ENCODE results near the gene ASAP3.

ASAP3 gene

DNA sequence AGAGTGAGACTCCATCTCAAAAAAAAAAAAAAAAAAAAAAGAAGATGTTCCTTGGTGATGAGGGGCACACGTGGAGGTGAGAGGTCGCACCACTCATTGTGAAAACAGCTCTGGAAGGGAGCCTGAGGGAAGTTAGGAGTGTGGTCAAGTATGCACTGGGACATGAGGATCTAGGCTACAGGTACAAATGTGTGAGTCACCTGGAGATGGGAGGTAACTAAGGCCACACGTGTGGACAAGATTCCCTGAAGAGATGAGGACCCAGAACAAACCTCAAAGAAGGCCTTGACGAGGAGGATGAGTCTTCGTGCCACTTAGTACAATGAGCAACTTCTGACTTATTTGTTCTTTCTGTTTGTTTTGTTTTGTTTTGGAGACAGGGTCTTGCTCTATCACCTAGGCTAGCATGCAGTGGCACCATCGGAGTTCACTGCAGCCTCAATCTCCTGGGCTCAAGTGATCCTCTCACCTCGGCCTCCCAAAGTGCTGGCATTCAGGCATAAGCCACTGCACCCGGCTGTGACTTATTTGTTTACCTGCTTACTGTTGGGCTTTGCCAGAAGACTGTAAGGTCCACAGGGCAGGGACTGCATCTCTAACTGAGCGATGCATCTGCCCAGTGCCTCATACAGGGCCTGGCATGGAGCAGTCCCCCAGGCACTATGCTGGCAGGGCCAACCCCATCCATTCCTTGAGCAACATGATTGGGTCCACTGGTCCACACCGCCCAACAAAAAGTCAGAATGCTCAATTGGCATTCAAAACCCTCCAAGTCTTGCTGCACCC lies 6.4 kb downstream of the ASAP3 start:
- DNase-seq (ENCODE audit: low read depth in 2 of 2) = no peak

GRCh38 chr1:23475641-23476040 lies 8.3 kb downstream of the ASAP3 start:
- DNase-seq (ENCODE audit: low read depth in 2 of 2) = no peak

GRCh38 chr1:23475134-23475628 lies 8.8 kb downstream of the ASAP3 start:
- DNase-seq (ENCODE audit: low read depth in 2 of 2) = no peak

DNA sequence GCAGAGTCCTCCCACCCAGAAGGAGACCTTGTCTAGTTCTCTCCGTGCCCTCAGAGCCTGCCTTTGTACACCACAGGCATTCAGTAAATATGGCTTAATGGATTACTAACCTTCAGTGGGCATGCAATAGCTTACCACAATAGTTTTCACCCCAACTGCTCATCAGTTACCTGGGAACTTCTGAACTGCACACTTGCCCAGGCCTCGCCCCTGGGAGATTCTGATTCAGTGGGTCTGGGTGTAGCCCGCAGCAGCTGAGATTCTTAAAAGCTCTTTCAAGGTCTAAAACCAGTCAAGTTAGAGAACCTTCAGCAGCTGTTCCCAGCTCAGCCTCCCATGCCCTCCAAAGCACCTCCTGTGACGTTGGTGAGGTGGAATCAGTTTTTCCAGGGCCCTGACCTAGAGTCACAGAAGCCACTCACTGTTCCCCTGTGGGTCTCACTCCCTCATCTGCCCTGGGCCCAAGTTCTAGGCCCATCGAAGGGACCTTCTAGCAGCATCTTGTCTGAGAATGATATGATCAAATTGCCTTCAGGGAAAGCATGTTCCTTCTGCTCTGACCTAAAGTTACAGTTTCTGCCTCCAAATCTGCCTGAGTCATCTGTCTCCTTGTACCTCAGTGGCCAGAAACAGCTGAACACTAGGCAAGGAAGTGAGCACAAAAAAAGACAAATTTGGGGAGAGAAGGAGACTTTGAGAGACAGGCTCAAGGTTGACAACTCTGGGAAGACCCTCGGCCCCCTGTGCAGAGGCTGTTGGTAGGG lies 10.8 kb downstream of the ASAP3 start:
- no peak for DNase-seq (ENCODE audit: low read depth in 2 of 2)

DNA sequence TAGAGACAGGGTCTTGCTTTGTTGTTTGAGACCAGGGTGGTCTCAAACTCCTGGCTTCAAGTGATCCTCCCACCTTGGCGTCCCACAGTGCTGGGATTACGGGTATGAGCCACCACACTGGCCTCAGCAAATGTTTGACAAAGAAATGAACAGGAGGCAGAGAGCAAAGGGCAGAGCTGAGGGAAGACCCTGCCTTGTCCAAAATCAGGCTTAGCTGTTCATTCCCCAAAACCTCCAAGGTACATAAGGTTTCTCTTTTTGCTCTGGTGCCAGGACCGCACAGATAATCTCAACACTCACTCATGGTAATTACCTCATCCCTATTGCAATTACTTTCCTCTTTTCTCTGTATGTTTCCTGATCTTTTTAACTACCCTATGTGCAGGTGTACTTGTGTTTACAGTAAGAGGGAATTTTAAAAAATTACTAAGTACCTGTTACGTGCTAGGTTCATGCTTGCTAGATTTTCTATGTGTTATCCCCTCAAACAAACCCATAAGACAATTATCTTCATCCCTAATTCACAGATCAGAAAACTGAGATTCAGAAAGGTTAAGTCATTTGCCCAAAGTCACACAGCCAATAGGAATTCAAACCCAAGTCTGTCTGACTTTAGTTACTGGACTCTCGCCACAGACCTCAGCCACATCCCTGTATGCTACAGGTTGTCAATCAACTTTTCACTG lies 11.5 kb downstream of the ASAP3 start:
- no peak for DNase-seq (ENCODE audit: low read depth in 2 of 2)

GRCh38 chr1:23471473-23472075 lies 12.4 kb downstream of the ASAP3 start:
- DNase-seq (ENCODE audit: low read depth in 2 of 2) = no peak

GRCh38 chr1:23470282-23471070 lies 13.5 kb downstream of the ASAP3 start:
- no peak for DNase-seq (ENCODE audit: low read depth in 2 of 2)

GRCh38 chr1:23469372-23469982 lies 14.5 kb downstream of the ASAP3 start:
- DNase-seq (ENCODE audit: low read depth in 2 of 2) = no peak

- no peak for DNase-seq (ENCODE audit: low read depth in 2 of 2)
Measured at GRCh38 chr1:23466423-23466989, 17.5 kb downstream of the ASAP3 start.

GRCh38 chr1:23463286-23463685 lies 20.7 kb downstream of the ASAP3 start:
- DNase-seq (ENCODE audit: low read depth in 2 of 2) = no peak

GRCh38 chr1:23462766-23463165 lies 21.2 kb downstream of the ASAP3 start:
- no peak for DNase-seq (ENCODE audit: low read depth in 2 of 2)

DNA sequence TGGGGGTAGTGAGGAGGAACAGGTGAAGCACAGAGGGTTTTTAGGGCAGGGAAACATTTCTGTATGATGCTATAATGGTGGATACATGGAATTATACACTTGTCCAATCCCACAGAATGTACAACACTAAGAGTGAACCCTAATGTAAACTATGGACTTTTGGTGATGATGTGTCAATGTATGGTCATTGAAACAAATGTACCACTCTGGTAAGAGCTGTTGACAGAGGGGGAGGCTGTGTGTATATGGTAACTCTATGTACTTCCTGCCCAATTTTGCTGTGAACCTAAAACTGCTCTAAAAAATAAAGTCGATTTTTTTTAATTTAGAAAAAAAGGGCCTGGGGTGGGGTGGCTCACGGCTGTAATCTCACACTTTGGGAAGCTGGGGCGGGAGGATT lies 22.9 kb downstream of the ASAP3 start:
- DNase-seq (ENCODE audit: low read depth in 2 of 2) = no peak

DNA sequence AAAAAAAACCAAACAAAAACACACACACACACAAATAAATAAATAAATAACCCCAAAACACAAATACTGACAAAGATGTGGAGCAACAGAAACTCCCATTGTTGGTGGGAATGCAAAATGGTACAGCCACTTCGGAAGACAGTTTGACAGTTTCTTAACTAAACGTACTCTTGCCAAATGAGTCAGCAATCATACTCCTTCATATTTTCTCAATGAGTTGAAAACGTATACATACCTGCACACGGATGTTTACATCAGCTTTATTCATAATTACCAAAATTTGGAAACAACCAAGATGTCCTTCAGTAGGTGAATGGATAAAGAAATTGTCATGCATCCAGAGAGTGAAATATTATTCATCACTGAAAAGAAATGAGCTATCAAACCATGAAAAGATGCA lies 23.5 kb downstream of the ASAP3 start:
- no peak for DNase-seq (ENCODE audit: low read depth in 2 of 2)

GRCh38 chr1:23459338-23459757 lies 24.6 kb downstream of the ASAP3 start:
- no peak for DNase-seq (ENCODE audit: low read depth in 2 of 2)

DNA sequence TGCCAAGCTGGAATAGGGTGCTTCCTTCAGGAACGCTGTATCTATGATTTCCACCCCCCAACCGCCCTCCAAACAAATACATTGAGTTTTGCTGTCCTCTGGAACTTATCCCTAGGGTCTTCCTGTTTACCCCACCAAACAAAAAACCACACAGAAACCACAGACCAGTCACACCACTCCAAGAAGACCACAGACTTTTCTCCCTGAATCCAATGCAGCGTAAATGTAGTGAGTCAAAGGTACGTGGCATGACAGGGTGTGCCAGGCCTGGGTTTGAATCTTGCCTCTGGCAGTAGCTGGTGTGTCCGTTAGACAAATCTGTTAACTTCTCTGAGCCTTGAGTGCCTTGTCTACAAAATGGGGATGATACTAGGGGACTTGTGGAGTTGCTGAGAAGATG lies 27.8 kb downstream of the ASAP3 start:
- DNase-seq (ENCODE audit: low read depth in 2 of 2) = no peak

DNA sequence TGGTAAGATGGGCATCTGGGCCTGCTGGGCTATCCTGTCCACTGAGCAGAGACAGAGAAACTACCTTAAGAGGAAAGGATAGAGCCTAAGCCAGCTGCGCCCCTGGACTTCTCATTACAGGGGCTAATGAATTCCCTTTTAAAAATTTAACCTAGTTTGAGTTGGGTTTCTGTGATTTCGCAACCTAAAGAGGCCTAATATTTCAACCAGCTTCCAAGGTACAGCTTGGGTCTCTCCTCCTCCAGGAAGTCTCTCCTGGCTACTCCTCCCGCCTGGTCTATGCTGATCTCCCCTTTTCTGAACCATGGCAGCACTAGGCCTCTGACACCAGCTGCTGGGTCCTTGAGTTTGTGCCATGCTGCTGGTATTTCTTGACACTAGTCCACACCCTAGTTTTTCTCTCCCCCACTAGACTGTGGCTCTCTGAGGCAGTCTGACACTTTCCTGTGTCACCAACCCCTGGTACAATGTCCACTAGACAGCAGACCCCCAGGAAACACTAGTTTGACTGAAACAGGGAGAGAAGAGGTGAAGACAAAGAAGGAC lies 30.5 kb downstream of the ASAP3 start:
- no peak for DNase-seq (ENCODE audit: low read depth in 2 of 2)

DNA sequence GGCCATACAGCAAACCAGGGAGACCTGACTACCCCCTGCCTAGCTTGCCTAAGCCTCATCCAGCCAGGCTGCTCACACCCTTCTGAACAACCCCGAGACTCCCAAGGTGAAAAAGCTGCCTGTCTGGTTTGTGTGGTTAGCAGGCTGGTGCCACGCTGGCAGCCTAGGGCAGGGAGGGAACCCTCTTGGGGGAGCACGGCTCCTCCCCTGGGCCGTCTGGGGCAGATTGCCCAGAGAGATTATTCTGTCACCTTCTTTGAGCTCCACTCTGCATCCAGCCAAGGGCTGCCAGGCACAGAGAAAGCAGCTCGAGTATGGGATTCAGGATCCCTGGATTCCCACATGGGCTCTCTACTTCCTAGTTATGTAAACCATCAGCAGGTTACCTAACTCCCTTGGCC lies 32.0 kb downstream of the ASAP3 start:
- no peak for DNase-seq (ENCODE audit: low read depth in 2 of 2)

DNA sequence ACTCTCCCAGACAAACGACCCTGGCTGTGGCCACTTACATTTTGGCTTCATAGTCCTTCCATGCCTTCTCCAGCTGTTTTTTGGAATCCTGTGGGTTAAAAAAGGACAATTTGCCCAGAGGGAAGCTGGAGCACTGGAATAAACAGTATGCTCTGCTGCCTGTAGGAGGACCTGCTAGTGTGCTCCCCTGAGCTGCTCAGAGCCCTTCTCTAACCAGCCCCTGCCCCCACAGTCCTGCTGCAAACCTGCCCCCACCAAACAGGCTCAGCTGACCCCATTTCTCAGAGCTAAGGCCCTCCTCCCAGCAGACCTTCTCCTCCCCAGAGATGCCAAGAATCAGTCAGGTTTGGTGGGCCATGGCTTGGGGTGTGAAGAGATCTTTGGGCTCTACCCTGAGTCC lies 32.5 kb downstream of the ASAP3 start:
- no peak for DNase-seq (ENCODE audit: low read depth in 2 of 2)

DNA sequence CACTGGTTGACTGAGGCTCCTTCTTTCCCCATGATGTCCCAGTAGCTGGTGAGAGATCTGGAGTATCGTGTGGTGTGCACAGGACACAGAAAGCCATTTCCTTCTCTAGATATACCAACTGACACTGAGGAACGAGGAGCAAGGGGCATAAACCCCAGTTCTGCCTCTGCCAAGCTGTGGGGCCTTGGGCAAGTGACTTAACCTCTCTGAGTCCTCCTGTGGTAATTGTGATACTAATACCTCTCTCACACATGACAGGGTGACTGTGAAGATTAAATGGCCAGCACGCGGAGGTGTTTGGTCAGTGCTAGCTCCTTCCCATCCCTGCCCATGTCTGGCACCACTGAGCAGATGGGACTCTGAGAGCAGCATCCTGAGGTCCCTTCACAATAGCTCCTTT lies 33.1 kb downstream of the ASAP3 start:
- DNase-seq (ENCODE audit: low read depth in 2 of 2) = no peak

- no peak for DNase-seq (ENCODE audit: low read depth in 2 of 2)
Measured at GRCh38 chr1:23449958-23450357, 34.0 kb downstream of the ASAP3 start.
